GM19238 (cell line): ENCODE measurements around the gene SERPINB13.
"Not testable (repeated sequence)": the region's sequence is repeated elsewhere in the genome, so short reads cannot be mapped to it uniquely, and the experiment has no call there.

Experiments
- DNase-seq: peaks from one replicate; pipeline ENCODE4 v3.0.0; 2011; ENCODE audit warnings: low spot score; ENCODE audit not compliant: insufficient read length

SERPINB13 gene

DNA sequence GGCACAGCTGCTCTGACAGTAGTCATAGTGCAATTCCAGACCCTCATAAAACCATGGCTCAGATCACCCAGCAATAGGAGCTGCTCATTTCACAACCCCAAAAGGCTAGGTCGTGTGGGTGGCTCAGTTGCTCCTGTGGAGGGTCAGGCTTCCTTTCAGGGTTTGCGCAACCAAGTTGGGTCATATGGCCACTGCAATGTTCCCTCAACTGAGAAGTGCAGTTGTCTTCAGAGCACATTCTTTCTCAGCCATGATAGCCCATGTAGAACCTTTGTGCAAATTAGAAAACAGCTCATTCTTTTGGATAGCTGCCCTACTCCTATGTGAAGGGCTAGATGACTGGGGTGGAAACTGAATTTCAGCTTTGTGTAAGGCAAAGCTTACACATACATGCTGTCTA lies 3.2 kb downstream of the SERPINB13 start:
- no peak for DNase-seq

DNA sequence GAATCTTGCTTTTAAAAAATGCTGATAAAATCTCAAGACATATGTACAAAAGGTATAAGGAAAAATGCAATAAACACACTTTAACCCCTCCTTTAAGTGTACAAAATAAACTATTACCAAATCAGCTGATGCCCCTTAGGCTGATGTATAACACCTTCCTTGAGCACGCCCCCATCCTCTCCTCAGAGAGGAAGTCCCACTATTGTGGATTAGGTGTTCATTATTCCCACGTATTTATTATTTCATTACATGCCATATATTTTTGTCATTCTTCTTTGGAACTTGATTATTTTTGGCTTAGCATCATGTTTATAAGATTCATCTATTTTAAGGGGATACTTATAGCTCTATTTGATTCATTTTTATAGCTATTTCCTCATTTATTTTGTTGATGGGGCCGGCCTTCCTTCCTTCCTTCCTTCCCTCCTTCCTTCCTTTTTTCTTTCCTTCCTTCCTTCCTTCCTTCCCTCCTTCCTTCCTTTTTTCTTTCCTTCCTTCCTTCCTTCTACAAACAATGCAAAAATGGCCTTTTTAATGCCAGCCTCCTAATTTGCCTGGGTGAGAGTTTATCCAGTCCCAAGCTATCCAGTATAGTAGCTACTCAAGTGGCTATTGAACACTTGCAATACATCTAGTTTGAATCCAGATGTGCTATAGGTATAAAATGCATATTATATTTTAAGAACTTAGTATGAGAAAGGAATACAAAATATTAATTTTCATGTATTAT lies 4.0 kb downstream of the SERPINB13 start:
- DNase-seq: no peak

DNA sequence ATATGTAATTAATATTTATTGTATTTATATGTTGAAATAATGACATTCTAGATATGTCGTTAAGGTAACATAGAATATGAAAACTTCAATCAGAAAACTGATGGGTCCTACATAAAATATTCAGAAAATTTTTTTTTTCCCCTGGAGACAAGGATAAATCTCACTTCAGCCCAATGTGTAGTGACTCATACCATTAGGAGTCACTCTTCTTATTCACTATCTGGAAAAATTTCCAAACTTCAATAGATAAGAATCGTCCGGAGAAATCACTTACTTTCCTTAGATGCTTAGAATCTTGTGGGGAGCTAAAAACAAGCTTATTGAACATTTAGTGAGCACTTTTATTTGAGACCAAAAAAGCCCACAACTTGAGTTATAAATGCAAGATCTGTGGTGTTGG lies 4.6 kb downstream of the SERPINB13 start:
- no peak for DNase-seq

DNA sequence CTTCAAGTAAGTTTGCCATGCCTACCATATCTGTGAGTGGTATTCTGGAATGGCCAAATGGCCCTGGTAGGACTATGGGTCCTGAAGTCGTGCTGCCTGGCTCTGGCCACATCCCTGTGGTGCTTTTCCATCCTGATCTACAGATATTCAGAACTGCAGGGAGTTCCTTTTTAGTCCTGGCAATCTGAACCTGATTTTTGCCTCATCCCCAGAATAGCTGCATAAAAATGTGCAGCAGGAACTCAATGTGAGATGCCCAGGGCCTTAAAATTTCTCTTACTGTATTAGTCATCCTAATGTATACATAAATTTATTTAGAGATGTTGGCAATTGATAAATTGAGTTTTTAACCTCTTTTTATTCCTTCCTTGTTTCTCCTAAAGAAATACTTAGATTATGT lies 5.3 kb downstream of the SERPINB13 start:
- DNase-seq: no peak

DNA sequence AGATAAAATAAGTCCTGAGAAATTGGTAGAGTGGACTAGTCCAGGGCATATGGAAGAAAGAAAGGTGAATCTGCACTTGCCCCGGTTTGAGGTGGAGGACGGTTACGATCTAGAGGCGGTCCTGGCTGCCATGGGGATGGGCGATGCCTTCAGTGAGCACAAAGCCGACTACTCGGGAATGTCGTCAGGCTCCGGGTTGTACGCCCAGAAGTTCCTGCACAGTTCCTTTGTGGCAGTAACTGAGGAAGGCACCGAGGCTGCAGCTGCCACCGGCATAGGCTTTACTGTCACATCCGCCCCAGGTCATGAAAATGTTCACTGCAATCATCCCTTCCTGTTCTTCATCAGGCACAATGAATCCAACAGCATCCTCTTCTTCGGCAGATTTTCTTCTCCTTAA lies 9.8 kb downstream of the SERPINB13 start:
- no peak for DNase-seq

DNA sequence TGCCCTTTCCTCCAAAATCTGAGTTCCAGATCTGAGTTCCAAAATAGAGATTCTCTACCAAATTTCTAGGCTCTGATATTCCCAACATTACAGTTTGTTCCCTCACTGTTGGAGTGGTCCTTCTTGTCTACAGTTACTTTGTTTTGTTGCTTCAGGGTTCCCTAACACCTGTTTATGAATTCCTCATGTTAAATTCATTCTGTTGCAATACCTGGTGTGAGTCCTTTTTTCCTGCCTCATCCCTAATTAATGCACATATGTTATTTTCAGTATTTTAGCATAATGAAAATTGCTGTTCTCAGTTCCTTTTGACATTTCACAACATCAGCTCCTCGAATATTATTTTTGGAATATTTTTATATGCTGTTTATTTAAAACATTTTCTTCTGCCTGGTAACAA lies 16.2 kb downstream of the SERPINB13 start:
- DNase-seq: no peak

DNA sequence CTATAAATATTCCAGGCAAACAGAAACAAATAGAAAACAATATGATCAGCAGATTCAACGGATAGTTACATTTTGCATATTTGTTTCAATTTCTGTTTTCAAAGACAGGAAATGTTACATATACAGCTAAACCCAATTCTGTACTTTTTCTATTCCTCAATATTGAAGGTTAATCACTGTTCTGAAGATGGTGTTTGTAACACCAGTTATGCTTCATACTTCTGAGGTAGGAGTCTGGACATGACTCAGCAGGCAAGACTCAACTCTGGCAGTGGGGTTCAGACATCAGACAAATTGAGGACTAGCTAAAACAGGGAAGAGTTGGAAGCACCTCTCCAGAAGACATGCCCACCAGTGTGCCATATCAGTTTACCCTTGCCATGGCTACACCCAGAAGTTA lies 16.6 kb downstream of the SERPINB13 start:
- no peak for DNase-seq

DNA sequence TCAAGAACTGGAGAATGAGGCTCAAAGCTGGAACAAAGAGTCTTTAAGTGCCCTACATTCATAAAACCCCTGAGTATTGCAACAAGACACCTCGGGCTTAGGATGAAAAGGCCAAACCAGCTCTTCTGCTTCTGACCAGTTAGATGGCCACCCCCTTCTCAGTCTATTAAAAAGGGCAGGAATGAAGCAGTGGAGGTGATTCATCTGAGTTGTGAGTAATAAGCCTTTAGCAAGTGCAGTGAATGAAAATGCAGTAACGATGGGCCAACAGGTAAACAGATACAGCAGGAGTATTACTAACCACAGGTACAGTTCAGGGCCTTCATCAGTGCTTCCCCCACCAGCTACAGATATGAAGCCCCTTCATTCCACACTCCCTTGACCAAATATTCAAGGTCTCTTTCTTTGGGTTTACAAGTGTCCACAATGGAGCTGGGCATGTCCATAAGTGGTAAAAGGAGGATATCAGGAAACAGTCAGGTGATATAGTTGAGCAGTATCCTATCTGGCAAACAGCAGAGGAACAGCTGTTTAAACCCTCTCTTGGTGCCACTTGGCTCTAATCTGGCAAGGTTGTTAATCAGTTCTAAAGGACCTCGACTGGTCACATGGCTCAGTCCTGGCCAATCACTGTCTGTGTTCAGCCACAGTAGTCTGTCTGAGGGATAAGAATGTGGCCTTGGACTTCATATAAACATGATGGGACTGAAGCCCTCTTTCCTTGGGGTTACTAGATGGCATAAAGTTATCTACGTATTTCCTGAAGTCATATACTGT lies 17.8 kb downstream of the SERPINB13 start:
- no peak for DNase-seq

DNA sequence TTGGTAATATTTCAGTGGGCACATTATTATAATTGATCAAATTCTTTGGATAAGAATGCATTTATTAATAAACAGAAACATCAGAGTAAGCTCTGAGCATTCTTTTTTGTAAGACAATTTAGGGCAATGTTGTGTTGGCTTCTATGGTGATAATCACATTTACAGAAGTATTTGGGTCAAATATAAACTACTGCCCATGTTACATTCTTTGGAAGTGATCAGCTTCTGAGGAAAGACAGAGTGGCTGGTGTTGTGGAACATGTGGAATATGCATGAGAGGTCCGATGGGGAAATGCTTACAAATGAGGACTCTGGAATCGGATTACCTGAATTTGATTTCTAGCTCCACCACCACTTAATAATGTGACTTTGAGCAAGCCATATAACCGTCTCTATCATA lies 19.4 kb downstream of the SERPINB13 start:
- DNase-seq: no peak

DNA sequence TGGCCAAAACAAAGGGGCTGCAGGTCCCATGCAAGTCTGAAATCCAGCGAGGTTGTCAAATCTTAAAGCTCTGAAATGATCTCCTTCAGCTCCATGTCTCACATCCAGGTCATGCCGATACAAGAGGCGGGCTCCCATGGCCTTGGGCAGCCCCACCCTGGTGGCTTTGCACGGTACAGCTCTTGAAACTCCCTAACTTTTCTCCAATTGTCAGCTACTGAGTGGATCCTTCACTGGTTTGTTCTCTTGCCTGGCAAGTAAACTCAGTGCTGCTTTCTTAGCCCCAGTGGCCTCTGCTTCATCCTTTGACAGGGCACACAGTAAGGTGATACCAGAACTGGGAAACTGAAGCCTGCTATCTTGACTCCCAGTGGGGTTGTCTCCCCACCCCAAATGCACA lies 26.3 kb downstream of the SERPINB13 start:
- DNase-seq: no peak

DNA sequence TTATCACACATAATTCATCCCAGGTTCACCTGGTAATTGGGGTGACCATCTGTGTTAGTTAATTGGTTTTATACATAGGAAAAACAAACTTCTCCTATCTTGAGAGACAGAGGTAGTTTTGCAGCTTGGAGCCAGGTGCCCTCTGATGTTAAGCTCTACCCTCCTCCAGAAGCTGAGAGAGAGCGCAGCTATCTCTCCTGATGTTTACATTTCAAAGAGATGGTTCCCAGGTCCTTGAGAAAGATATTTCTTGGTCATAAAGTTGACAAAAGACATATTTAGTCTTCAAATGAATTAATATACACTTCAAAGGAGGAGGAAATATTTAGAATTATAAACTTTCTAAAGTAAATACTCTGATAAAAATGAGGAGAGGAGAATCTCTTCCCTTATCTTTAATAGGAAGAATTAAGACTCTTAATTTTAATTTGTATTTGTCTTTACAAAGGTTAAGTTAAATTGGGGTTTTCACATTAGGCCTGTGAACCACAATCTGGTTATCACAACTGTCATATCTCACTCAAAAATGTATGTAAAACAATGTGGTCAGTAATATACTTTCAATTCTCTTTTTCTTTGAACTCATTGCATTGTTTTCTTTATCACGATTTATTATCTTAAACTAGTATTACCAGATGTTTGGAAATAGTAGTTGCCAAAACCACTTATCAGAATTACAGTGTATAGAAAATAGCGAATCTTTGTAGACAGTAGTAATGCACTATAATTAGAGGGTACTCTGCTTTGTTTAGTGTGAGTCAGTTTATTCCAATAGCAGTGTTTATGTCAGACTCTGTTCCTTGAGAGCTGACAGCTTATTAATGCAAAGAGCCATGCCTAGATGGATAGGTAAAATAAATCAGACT lies 30.1 kb downstream of the SERPINB13 start:
- DNase-seq: no peak

DNA sequence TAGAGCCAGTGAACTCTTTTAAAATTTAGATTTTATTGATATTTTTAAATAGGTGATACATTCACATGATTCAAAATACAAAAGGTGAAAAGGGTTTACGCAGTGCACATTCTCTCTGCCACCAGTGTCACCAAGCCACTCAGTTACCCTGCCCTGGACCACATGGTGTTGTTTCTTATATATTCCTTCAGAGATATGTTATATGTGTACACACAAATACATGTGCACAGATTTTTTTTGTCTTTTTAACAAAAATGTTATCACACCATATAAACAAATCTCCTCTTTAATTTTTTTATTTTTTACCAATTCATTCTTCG lies 30.7 kb downstream of the SERPINB13 start:
- DNase-seq: no peak

DNA sequence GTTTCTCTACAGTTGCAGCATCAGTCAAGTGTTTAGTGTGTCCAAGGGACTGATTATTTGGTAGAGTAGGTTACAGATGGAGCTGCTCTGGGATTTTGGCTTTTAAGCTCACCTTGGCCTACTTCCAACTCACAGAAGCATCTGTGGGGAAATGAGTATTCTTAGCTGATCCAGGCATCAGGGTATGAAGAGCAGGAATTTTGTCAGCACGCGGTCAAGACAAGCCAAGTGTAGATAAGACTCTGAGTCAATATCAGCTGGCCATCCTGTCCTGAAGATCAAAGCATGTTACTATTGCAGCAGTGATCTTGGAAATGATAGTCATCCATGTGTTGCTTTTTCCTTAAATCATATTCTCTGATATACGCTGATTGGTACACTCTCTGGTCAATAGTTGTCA lies 32.5 kb downstream of the SERPINB13 start:
- DNase-seq: no peak

DNA sequence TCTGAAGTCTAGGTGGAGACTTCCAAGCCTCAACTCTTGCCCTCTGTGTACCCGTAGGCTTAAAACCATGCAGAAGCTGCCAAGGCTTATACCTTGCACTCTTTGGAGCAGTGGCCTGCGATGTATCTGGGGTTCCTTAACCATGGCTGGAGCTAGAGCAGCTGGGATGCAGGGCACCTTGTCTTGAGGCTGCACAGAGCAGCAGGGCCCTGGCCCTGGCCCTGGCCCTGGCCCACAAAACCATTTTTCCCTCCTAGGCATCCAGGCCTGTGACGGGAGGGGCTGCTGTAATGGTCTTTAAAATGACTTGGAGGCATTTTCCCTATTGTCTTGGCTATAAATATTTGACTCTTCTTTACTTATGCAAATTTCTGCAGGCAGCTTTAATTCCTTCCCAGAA lies 37.7 kb downstream of the SERPINB13 start:
- DNase-seq: no peak

DNA sequence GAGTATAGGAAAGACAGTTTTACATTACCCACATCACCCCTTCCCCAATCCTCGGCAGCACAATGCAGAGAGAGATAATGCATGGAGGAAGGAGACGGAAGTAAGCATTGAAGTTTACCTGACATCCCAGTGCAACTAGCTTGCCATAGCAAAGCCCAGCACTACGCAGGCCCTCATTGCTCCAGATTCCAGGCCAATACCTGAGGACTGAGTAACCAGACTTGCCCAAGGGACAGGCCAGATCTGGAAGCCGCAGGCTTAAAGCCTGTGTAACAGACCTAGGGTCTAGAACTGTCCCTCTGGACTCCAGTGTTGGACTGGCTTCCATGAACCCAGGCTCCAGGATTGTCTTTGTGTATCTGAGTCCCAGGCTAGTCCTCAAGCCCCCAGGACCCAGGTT lies 39.3 kb downstream of the SERPINB13 start:
- no peak for DNase-seq

DNA sequence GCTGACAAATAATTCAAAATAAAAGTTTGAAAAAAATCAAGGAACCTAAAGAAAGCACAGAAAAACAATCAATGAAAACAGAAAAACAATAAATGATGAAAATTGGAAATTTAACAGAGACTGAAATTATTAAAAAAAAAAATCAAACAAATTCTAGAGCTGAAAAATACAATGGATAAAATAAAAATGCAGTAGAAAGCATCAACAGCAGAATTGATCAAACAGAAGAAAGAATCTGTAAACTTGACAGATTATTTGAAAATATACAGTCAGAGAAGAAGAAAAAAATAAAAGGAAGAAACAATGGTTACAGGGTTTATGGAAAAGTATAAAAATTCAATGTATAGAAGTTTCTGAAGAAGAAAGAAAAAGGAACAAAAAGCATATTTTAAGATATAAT lies 40.7 kb downstream of the SERPINB13 start:
- DNase-seq: no peak

DNA sequence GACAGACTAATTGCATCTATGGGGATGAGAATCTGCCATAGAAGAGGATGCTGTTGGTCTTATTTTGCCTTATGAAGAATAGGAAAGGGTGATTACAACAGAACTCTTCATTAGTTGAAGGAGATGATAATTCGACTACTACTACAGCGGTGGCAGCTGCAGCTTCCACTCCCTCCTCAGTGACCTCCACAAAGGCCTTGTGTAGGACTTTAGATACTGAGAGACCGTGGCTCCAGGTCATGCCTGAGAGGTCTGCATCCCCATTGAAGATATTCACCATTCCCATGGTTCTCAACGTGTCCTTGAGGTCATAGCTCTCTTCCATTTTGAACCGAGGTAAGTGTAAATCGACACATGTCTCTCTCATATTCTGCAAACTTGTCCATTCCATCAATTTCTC lies 50.6 kb downstream of the SERPINB13 start:
- no peak for DNase-seq

DNA sequence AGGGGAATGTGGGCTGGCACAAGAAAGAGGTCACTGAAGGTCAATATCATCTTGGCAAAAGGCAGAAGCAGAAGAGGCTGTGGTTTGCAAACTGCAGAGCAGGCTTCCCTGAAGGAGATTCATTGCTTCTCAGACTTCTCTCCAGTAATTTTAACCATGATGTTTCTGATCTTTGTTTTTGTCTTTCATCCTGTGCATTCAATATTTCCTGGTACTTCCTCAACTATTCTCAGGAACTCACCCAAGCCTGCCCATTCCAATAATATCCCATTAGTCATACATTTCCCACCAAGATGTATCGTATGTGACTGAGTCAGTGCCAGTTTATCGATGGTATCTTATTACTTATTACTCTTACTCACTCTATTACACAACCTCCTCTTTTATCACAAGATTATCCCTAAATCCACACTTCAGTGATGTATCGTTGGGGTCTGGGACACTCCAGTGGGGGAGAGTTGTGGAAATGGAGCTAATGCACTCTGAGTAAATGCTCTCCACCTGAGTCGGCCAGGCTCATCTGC lies 54.1 kb downstream of the SERPINB13 start:
- DNase-seq: not testable (repeated sequence)

DNA sequence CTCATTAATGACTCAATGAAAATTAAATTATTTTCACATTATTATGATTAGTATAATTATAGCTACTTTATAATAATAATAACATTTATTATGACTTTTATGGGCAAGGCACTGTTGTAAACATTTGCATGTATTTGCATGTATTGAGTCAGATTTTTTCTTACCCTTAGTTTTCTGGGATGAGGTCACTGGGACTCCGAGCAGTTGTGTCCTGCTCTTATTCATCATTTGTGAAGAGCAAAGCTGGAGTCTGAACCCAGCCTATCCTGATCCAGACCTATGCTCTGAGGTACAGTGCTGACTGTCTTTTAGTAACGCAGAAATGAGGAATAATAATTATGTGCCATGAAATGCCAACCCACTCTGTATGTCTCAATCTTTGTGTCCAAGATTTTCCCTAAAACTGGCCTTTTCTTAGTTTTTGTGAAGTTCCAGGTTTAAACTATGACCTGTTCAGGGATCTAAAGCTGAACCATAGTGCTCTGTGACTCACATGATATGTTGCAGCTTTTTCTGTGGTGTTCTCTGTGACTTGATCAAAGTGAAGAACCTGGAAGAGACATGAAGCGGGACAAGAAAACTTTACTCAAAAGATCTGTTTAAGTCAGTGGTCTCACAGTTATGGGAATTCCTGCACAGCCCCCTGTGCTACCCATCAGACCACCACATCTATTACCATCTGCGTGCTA lies 55.7 kb downstream of the SERPINB13 start:
- not testable (repeated sequence) for DNase-seq

DNA sequence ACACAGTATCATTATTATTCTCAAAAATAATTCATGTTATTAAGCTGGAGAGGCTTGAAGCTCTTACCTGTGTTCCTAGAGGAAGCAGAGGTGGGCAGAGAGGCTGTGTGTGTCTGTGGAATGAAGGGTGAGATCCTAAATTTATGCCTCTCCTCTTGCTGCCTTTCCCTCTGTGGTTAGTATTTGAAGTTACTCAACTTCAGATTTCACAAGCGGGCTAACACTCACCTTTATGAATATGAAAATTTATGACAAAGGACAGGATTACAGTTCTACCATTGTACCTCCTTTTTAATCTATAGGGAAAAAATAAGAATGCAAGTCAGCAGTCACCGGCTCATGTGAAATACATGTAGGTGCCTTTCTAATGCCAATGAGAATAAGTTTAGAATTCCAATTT lies 57.0 kb downstream of the SERPINB13 start, which contains the start of gene SERPINB4:
Gene SERPINB4 (minus strand): TSS at position 115 of the 400 bp plus-strand sequence. CDS start 679 bp downstream, outside the sequence.
- DNase-seq: not testable (repeated sequence)

DNA sequence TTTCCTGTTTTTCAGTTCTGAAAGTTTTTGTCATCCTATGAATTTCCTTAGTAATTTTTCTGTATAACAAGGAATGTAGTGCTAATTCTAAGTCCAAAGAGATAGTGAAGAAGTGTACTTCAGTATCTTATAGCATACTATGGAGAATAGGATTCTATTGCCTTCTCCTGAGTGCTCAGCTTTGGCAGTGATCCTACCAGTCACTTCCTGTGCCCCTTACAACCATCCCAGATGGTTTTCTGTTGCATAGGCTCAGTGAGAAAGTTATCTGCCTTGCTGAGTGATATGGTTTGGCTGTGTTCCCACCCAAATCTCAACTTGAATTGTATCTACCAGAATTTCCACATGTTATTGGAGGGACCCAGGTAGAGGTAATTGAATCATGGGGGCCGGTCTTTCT lies 57.6 kb downstream of the SERPINB13 start:
- not testable (repeated sequence) for DNase-seq
